DMS53 (cell line): ENCODE data around the gene SAPCD1.
"Not testable (repeated sequence)": the region's sequence is repeated elsewhere in the genome, so short reads cannot be mapped to it uniquely, and the experiment has no call there.

Experiments used
- DNase-seq: peaks from one replicate; lab custom pipeline; 2025; lab: John Stamatoyannopoulos, UW

Gene SAPCD1

DNA sequence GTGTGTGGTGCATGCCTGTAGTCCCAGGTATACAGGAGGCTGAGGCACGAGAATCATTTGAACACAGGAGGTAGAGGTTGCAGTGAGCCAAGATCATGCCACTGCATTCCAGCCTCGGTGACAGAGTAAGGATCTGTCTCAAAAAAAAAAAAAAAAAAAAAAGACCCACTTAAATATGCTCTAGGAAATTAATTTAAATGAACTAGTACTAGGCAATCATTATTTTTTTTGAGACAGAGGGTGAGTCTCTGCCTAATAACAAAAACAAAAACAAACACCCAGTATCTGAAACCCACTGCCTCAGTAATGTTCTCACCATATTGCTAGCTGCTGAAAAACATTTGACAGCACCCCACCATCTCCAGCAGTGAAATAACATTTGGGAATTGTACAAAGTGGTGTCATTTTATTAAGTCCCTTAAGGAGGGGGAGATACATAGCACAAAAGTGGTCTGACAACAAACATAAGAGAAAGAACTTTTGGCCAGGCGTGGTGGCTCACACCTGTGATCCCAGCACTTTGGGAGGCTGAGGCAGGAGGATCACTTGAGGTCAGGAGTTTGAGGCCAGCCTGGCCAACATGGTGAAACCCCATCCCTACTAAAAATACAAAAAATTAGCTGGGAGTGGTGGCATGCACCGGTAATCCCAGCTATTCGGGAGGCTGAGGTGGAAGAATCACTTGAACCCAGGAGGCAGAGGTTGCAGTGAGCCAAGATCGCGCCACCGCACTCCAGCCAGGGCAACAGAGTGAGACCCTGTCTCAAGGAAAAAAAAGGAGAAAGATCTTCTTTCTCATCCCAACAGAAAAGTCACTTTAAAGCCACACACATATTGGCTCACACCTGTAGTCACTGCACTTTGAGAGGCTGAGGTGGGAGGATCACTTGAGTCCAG is 38.8 kb downstream of the SAPCD1 start:
- DNase-seq = not testable (repeated sequence)

DNA sequence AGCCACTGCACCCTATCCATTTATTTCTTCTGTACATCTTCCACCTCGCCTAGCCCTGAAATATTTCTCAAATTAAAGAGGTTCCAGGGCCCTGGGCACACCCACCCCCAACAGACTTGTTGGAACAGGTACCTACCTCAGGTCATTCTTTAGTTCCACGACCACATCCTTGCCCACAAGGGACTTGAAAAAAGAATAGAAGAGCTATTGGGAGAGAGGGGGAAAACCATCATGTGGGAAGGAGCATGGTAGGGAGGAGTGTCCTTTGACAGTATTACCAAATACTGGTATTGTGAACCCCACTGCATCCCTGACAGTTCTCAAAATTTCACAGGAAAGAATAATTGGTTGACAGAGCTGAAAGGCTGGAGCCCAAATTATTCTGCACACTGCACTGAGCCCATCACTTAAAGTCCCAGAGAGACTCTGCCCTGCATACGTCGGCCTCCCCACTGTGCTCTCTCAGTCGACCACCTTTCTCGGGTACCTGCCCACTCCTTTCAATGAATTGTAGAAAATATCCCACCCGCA is 43.5 kb downstream of the SAPCD1 start:
- no peak for DNase-seq

DNA sequence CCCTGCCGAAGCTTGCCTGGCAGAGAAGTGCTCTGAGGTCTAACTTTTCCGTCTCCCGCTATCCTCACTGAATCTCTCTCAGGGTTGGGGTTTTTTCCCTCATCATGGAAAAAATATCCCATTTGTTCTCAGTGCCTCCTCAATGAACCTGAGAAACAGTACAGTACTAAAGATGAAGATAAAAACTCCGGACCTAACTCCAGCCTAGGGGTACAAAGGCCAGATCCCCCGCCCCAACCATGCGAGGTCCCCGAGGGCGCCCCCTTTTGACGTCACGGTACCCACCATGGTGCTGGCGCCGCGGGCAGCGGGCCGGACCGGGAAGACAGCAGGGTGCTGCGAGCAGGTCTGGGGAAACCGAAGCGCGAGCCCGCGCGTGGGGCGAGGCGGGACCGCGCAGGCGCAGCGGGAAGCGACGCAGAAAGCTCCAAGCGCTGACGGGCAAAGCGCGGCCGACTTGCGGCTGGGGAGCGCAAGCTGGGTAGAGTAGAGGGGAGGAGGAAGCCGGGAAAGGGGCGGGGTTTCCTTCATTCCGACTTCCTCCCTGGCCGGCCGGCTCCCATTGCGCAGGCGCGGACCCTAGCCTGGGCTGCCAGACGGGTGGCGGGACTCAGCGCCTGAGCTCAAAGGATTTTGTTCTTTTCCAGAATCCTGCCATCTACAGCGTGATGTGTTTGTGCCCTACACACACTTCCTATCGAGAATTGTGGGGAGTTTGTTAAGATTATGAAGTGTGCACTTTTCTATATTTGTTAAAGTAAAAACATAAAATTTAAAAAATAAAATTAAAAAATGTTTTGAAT is 44.2 kb downstream of the SAPCD1 start, which contains the start of gene LSM2:
TSS of gene LSM2 (minus strand) at position 497 of the 803 bp plus-strand sequence. CDS start at position 288, 209 bp downstream.
- DNase-seq = peak; percentile 98

DNA sequence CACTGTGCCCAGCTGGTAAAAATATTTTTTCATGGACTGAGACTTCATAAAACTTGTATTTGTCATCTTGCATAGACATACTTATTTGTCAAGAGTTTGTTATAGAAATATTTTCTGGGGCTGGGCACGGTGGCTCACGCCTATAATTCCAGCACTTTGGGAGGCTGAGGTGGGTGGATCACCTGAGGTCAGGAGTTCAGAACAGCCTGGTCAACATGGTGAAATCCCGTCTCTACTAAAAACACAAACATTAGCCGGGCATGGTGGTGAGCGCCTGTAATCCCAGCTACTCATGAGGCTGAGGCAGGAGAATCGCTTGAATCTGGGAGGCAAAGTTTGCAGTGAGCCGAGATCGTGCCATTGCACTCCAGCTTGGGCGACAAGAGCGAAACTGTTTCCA is 46.1 kb downstream of the SAPCD1 start:
- DNase-seq = not testable (repeated sequence)

DNA sequence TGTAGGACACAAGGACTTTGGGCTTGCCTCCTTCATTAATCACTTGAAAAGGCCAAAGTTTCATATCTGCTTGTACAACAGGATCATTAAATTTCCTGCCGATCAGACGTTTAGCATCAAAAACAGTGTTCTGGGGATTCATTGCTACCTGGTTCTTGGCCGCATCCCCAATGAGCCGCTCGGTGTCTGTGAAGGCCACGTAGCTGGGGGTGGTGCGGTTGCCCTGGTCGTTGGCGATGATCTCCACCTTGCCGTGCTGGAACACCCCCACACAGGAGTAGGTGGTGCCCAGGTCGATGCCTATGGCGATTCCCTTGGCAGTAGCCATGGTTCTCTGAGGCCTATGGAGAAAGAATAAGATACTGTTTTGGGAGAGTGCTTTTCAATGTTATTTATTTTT is 49.2 kb downstream of the SAPCD1 start:
- DNase-seq = no peak

DNA sequence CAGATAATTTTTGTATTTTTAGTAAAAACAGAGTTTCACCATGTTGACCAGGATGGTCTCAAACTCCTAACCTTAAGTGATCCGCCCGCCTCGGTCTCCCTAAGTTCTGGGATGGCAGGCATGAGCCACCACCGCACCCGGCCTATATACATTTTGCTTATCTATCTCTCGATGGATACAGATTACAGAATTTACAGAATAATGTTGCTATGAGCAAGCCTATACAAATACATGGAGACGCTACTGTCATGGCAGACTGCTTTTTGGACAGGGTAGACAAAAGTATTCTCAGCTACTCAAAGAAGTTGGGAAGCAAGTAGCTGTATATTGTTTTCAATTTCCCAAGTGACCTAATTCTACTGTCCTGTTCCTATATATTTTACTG is 51.0 kb downstream of the SAPCD1 start:
- DNase-seq = no peak
